Measurements from ENCODE around the gene LRIG1. TPM values are rescaled to one million over a fixed set of nuclear protein-coding genes. Genes with fewer than 3 reads are reported as not detected.

Gene LRIG1
- total RNA-seq, 4 donors from 2014 or later: 95.3 to 136 (median 131) TPM

GRCh38 chr3:66413151-66413751 is 87.6 kb downstream of the LRIG1 start:
- Histone ChIP-seq H3K4me3 (no peak overlapping the region), H3K9me3 (no peaks in the 10 kb centered on the region), H3K36me3 (peaks cover 0 to 53% (median 37%) of the 10 kb centered on the region in 4 donors), H3K4me1 (peaks cover 68 to 100% (median 98%) of the 10 kb centered on the region in 4 donors), H3K27ac (replicated peaks in 1 of 4) (peak overlapping the region; percentile 27 to 86 (median 78)), H3K27me3 (no peaks in the 10 kb centered on the region)
- 58% methylated on average over 6 of the region's 7 CpGs for WGBS
- no peak for TF ChIP-seq EP300 (IDR thresholded peaks at IDR 0.05)
- no peak for TF ChIP-seq CTCF (IDR thresholded peaks at IDR 0.05)
- no peak for TF ChIP-seq POLR2AphosphoS5 (IDR thresholded peaks at IDR 0.05)
- TF ChIP-seq POLR2A (IDR thresholded peaks at IDR 0.05; ENCODE audit: low read depth): no peak
- no peak for DNase-seq (ENCODE audit: extremely low spot score)
- intact Hi-C loops (cut with DNase I): no loop called here

- no peaks in the 10 kb centered on the region for H3K27me3 ChIP-seq
- intact Hi-C loops (cut with DNase I): no loop called here
- DNase-seq (ENCODE audit: extremely low spot score): no peak
- 84% methylated on average over 24 of the region's 24 CpGs for WGBS
- no peaks in the 10 kb centered on the region for H3K9me3 ChIP-seq
- peak overlapping the region in 3 of 4 donors; percentile 82 to 86 (median 82) for H3K27ac ChIP-seq (replicated peaks in 1 of 4)
- H3K36me3 ChIP-seq: peaks cover 0 to 56% (median 40%) of the 10 kb centered on the region in 4 donors
- H3K4me3 ChIP-seq: no peak overlapping the region
- H3K4me1 ChIP-seq: peaks cover 68 to 100% (median 98%) of the 10 kb centered on the region in 4 donors
- TF ChIP-seq POLR2A (IDR thresholded peaks at IDR 0.05; ENCODE audit: low read depth) (no peak), POLR2AphosphoS5 (IDR thresholded peaks at IDR 0.05) (no peak), EP300 (IDR thresholded peaks at IDR 0.05) (no peak), CTCF (IDR thresholded peaks at IDR 0.05) (no peak)
Measured at GRCh38 chr3:66411961-66412887, 88.6 kb downstream of the LRIG1 start.

DNA sequence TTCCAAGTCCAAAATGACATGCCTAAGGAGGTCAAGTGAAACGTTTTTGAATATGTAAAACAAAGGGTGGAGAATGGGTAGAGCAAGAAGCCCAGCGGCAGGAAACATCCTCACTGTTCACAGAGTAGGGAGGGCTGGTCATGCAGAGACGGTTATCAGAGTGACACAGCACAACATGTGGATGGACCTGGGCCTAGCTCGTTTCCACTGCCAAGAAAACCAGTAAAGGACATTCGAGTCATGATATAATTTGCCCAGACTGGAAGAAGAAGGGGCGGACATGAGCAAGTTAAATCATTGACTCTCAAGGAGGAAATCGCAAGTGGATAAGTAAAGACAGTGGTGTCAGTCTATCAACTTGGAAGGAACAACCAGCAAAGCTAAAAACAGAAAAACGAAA is 89.3 kb downstream of the LRIG1 start:
- Histone ChIP-seq H3K36me3 (peaks cover 0 to 64% (median 46%) of the 10 kb centered on the region in 4 donors), H3K27ac (replicated peaks in 1 of 4) (peak overlapping the region; percentile 32 to 86 (median 82)), H3K9me3 (no peaks in the 10 kb centered on the region), H3K27me3 (no peaks in the 10 kb centered on the region), H3K4me3 (no peak overlapping the region), H3K4me1 (peaks cover 68 to 100% (median 98%) of the 10 kb centered on the region in 4 donors)
- intact Hi-C loops (cut with DNase I): no loop called here
- TF ChIP-seq EP300 (IDR thresholded peaks at IDR 0.05): no peak
- TF ChIP-seq CTCF (IDR thresholded peaks at IDR 0.05): no peak
- no peak for TF ChIP-seq POLR2A (IDR thresholded peaks at IDR 0.05; ENCODE audit: low read depth)
- WGBS: 48% methylated on average over 8 of the region's 8 CpGs
- DNase-seq (ENCODE audit: extremely low spot score): no peak

GRCh38 chr3:66410976-66411375 is 89.8 kb downstream of the LRIG1 start:
- H3K9me3 ChIP-seq: no peaks in the 10 kb centered on the region
- WGBS: 81% methylated on average over 6 of the region's 7 CpGs
- peak overlapping the region; percentile 32 to 86 (median 82) for H3K27ac ChIP-seq (replicated peaks in 1 of 4)
- no peak overlapping the region for H3K4me3 ChIP-seq
- intact Hi-C loops (cut with DNase I): no loop called here
- H3K36me3 ChIP-seq: peaks cover 0 to 68% (median 47%) of the 10 kb centered on the region in 4 donors
- TF ChIP-seq POLR2A (IDR thresholded peaks at IDR 0.05; ENCODE audit: low read depth) (no peak), EP300 (IDR thresholded peaks at IDR 0.05) (no peak), POLR2AphosphoS5 (IDR thresholded peaks at IDR 0.05) (no peak), CTCF (IDR thresholded peaks at IDR 0.05) (no peak)
- no peaks in the 10 kb centered on the region for H3K27me3 ChIP-seq
- no peak for DNase-seq (ENCODE audit: extremely low spot score)
- peaks cover 68 to 100% (median 98%) of the 10 kb centered on the region in 4 donors for H3K4me1 ChIP-seq
